HepG2 (cell line): ENCODE measurements around the gene ATP13A3.

Source experiments
- CTCF ChIP-seq: sonication (generic); formaldehyde crosslinking; IDR thresholded peaks from 2 replicates; pipeline ENCODE4 v1.5.0; 2020; ENCODE audit warnings: mild to moderate bottlenecking, missing genetic modification reagents, moderate library complexity
- ETS1 ChIP-seq: sonication (generic); formaldehyde crosslinking; IDR thresholded peaks from 2 replicates; pipeline ENCODE4 v1.4.0; 2020; ENCODE audit warnings: missing genetic modification reagents
- HOXA5 ChIP-seq: sonication (generic); formaldehyde crosslinking; IDR thresholded peaks from 2 replicates; pipeline ENCODE4 v1.4.0; 2020; ENCODE audit warnings: missing genetic modification reagents
- MATR3 ChIP-seq: sonication (generic); formaldehyde crosslinking; IDR thresholded peaks from 2 replicates; pipeline ENCODE4 v1.4.0; 2020; ENCODE audit warnings: missing genetic modification reagents
- REST ChIP-seq, 2 experiments: IDR thresholded peaks; 2 replicates each; pipeline ENCODE4 v1.6.1; 2011 to 2012; ENCODE audit warnings: low read length in 2 of 2, borderline replicate concordance in 1 of 2, low read depth in 1 of 2, mild to moderate bottlenecking in 1 of 2, moderate library complexity in 1 of 2
- TP53 ChIP-seq: sonication (generic); formaldehyde crosslinking; conservative IDR thresholded peaks from 2 replicates; pipeline ENCODE4 v1.4.0; 2020; ENCODE audit warnings: missing genetic modification reagents

- TF ChIP-seq TP53 (no peak), HOXA5 (CRISPR knock-in tag) (no peak), REST (IDR thresholded peaks at IDR 0.05; ENCODE audit: borderline replicate concordance in 1 of 2, low read depth in 1 of 2, low read length in 2 of 2) (no peak), MATR3 (CRISPR knock-in tag) (no peak), ETS1 (CRISPR knock-in tag) (no peak), CTCF (CRISPR knock-in tag) (no peak)
These were observed 89.0 kb downstream of the ATP13A3 start for GRCh38 chr3:194397757-194398312.
